Measurements from ENCODE around the gene AP3S1.
"Not testable (repeated sequence)": the region's sequence is repeated elsewhere in the genome, so short reads cannot be mapped to it uniquely, and the experiment has no call there.

AP3S1 gene

GRCh38 chr5:115859378-115859777 lies 17.6 kb downstream of the AP3S1 start:
- Histone ChIP-seq H3K36me3 (ENCODE audit: control insufficient read depth, insufficient read depth, low read length) (no peaks in the 10 kb centered on the region), H3K9me3 (ENCODE audit: control insufficient read depth, low read length) (no peaks in the 10 kb centered on the region), H3K4me3 (ENCODE audit: insufficient read depth, low read depth, low read length, poor library complexity, severe bottlenecking) (no peak overlapping the region), H3K27me3 (replicated peaks; ENCODE audit: control insufficient read depth, insufficient read depth, low read length, poor library complexity, severe bottlenecking) (no peaks in the 10 kb centered on the region), H3K4me1 (ENCODE audit: control insufficient read depth, insufficient read depth, low read length, poor library complexity, severe bottlenecking) (no peaks in the 10 kb centered on the region), H3K27ac (ENCODE audit: insufficient read depth, low read length, poor library complexity, severe bottlenecking) (no peak overlapping the region)
- DNase-seq = no peak

DNA sequence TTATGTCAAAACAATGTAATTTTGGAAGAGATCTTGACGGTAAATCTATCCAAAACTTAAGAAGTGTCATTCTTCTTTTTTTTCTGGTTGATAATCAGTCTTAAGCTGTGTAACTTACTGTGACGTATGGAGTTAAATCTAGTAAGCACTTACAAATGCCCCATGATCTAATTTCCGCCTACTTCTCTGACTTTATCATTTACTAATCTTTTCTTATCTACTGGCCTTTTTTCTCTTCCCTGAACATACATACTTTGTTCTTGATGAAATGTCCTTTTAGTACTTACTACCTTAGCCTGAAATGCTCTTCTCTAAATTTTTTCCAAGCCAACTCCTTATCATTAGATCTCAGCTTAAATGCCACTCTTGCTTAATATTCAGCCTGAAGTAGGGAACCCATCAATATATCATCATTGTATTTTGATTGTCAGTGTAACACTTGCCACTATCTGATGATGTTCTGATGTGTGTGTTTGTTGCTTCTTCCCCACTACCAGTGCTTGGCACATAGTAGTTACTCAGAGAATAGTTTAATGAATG lies 27.6 kb downstream of the AP3S1 start:
- Histone ChIP-seq H3K4me3 (ENCODE audit: insufficient read depth, low read depth, low read length, poor library complexity, severe bottlenecking) (no peak overlapping the region), H3K4me1 (ENCODE audit: control insufficient read depth, insufficient read depth, low read length, poor library complexity, severe bottlenecking) (no peaks in the 10 kb centered on the region), H3K27ac (ENCODE audit: insufficient read depth, low read length, poor library complexity, severe bottlenecking) (no peak overlapping the region), H3K27me3 (replicated peaks; ENCODE audit: control insufficient read depth, insufficient read depth, low read length, poor library complexity, severe bottlenecking) (no peaks in the 10 kb centered on the region), H3K9me3 (ENCODE audit: control insufficient read depth, low read length) (no peaks in the 10 kb centered on the region), H3K36me3 (ENCODE audit: control insufficient read depth, insufficient read depth, low read length) (no peaks in the 10 kb centered on the region)
- DNase-seq = no peak

DNA sequence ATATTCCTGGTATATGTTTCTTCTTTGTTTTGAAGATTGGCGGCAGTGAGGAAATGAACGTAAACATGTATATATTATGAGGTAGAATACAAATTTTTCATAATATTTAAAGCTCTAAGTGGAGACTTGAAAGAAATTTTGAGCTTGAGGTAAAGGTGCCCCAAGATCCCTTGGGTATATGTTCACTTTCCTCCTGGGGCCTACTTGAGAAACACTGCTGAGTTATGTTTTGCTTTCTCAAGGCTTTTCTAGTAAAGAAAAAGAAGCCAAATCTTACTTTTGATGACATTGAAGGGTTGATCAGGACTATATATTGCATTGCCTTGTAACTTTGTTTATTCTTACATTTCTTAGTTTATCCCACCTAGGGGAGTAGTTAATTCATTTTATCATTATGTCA lies 30.7 kb downstream of the AP3S1 start:
- Histone ChIP-seq H3K27ac (ENCODE audit: insufficient read depth, low read length, poor library complexity, severe bottlenecking) (no peak overlapping the region), H3K9me3 (ENCODE audit: control insufficient read depth, low read length) (no peaks in the 10 kb centered on the region), H3K4me3 (ENCODE audit: insufficient read depth, low read depth, low read length, poor library complexity, severe bottlenecking) (no peak overlapping the region), H3K36me3 (ENCODE audit: control insufficient read depth, insufficient read depth, low read length) (no peaks in the 10 kb centered on the region), H3K27me3 (replicated peaks; ENCODE audit: control insufficient read depth, insufficient read depth, low read length, poor library complexity, severe bottlenecking) (no peaks in the 10 kb centered on the region), H3K4me1 (ENCODE audit: control insufficient read depth, insufficient read depth, low read length, poor library complexity, severe bottlenecking) (no peaks in the 10 kb centered on the region)
- no peak for DNase-seq

- Histone ChIP-seq H3K4me1 (ENCODE audit: control insufficient read depth, insufficient read depth, low read length, poor library complexity, severe bottlenecking) (no peaks in the 10 kb centered on the region), H3K4me3 (ENCODE audit: insufficient read depth, low read depth, low read length, poor library complexity, severe bottlenecking) (no peak overlapping the region), H3K36me3 (ENCODE audit: control insufficient read depth, insufficient read depth, low read length) (no peaks in the 10 kb centered on the region), H3K9me3 (ENCODE audit: control insufficient read depth, low read length) (no peaks in the 10 kb centered on the region), H3K27me3 (replicated peaks; ENCODE audit: control insufficient read depth, insufficient read depth, low read length, poor library complexity, severe bottlenecking) (no peaks in the 10 kb centered on the region), H3K27ac (ENCODE audit: insufficient read depth, low read length, poor library complexity, severe bottlenecking) (no peak overlapping the region)
- DNase-seq = no peak
These were observed 31.7 kb downstream of the AP3S1 start for GRCh38 chr5:115873392-115873791.

GRCh38 chr5:115875447-115875846 lies 33.7 kb downstream of the AP3S1 start:
- H3K9me3 ChIP-seq (ENCODE audit: control insufficient read depth, low read length) = no peaks in the 10 kb centered on the region
- H3K4me1 ChIP-seq (ENCODE audit: control insufficient read depth, insufficient read depth, low read length, poor library complexity, severe bottlenecking) = no peaks in the 10 kb centered on the region
- H3K27ac ChIP-seq (ENCODE audit: insufficient read depth, low read length, poor library complexity, severe bottlenecking) = no peak overlapping the region
- no peak overlapping the region for H3K4me3 ChIP-seq (ENCODE audit: insufficient read depth, low read depth, low read length, poor library complexity, severe bottlenecking)
- H3K36me3 ChIP-seq (ENCODE audit: control insufficient read depth, insufficient read depth, low read length) = no peaks in the 10 kb centered on the region
- DNase-seq = no peak
- no peaks in the 10 kb centered on the region for H3K27me3 ChIP-seq (replicated peaks; ENCODE audit: control insufficient read depth, insufficient read depth, low read length, poor library complexity, severe bottlenecking)

DNA sequence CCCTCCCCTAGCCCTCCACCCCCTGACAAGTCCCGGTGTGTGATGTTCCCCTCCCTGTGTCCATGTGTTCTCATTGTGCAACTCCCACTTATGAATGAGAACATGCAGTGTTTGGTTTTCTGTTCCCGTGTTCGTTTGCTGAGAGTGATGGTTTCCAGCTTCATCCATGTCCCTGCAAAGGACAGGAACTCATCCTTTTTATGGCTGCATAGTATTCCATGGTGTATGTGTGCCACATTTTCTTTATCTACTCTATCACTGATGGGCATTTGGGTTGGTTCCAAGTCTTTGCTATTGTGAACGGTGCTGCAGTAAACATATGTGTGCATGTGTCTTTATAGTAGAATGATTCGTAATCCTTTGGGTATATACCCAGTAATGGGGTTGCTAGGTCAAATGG lies 35.6 kb downstream of the AP3S1 start:
- H3K9me3 ChIP-seq (ENCODE audit: control insufficient read depth, low read length); H3K4me3 ChIP-seq (ENCODE audit: insufficient read depth, low read depth, low read length, poor library complexity, severe bottlenecking); H3K27me3 ChIP-seq (replicated peaks; ENCODE audit: control insufficient read depth, insufficient read depth, low read length, poor library complexity, severe bottlenecking); H3K27ac ChIP-seq (ENCODE audit: insufficient read depth, low read length, poor library complexity, severe bottlenecking); H3K36me3 ChIP-seq (ENCODE audit: control insufficient read depth, insufficient read depth, low read length); H3K4me1 ChIP-seq (ENCODE audit: control insufficient read depth, insufficient read depth, low read length, poor library complexity, severe bottlenecking); DNase-seq: not testable (repeated sequence)

- not testable (repeated sequence) for H3K4me1 ChIP-seq (ENCODE audit: control insufficient read depth, insufficient read depth, low read length, poor library complexity, severe bottlenecking); H3K27ac ChIP-seq (ENCODE audit: insufficient read depth, low read length, poor library complexity, severe bottlenecking); DNase-seq; H3K4me3 ChIP-seq (ENCODE audit: insufficient read depth, low read depth, low read length, poor library complexity, severe bottlenecking); H3K36me3 ChIP-seq (ENCODE audit: control insufficient read depth, insufficient read depth, low read length); H3K9me3 ChIP-seq (ENCODE audit: control insufficient read depth, low read length); H3K27me3 ChIP-seq (replicated peaks; ENCODE audit: control insufficient read depth, insufficient read depth, low read length, poor library complexity, severe bottlenecking)
These were observed 40.7 kb downstream of the AP3S1 start for GRCh38 chr5:115882434-115882833.

GRCh38 chr5:115884704-115885103 lies 43.0 kb downstream of the AP3S1 start:
- no peak for DNase-seq

GRCh38 chr5:115885208-115885607 lies 43.5 kb downstream of the AP3S1 start:
- not testable (repeated sequence) for DNase-seq

More at GRCh38 chr5:115884704-115885103, 43.0 kb downstream of the AP3S1 start:
- Histone ChIP-seq H3K36me3 (ENCODE audit: control insufficient read depth, insufficient read depth, low read length) (no peaks in the 10 kb centered on the region), H3K9me3 (ENCODE audit: control insufficient read depth, low read length) (no peaks in the 10 kb centered on the region), H3K4me3 (ENCODE audit: insufficient read depth, low read depth, low read length, poor library complexity, severe bottlenecking) (no peak overlapping the region), H3K27me3 (replicated peaks; ENCODE audit: control insufficient read depth, insufficient read depth, low read length, poor library complexity, severe bottlenecking) (no peaks in the 10 kb centered on the region), H3K27ac (ENCODE audit: insufficient read depth, low read length, poor library complexity, severe bottlenecking) (no peak overlapping the region), H3K4me1 (ENCODE audit: control insufficient read depth, insufficient read depth, low read length, poor library complexity, severe bottlenecking) (no peaks in the 10 kb centered on the region)

GRCh38 chr5:115888027-115888426 lies 46.3 kb downstream of the AP3S1 start:
- no peak overlapping the region for H3K4me3 ChIP-seq (ENCODE audit: insufficient read depth, low read depth, low read length, poor library complexity, severe bottlenecking)
- H3K27me3 ChIP-seq (replicated peaks; ENCODE audit: control insufficient read depth, insufficient read depth, low read length, poor library complexity, severe bottlenecking) = no peaks in the 10 kb centered on the region
- H3K27ac ChIP-seq (ENCODE audit: insufficient read depth, low read length, poor library complexity, severe bottlenecking) = no peak overlapping the region
- no peaks in the 10 kb centered on the region for H3K36me3 ChIP-seq (ENCODE audit: control insufficient read depth, insufficient read depth, low read length)
- H3K4me1 ChIP-seq (ENCODE audit: control insufficient read depth, insufficient read depth, low read length, poor library complexity, severe bottlenecking) = no peaks in the 10 kb centered on the region
- no peaks in the 10 kb centered on the region for H3K9me3 ChIP-seq (ENCODE audit: control insufficient read depth, low read length)
- no peak for DNase-seq

More at GRCh38 chr5:115885208-115885607, 43.5 kb downstream of the AP3S1 start:
- not testable (repeated sequence) for H3K36me3 ChIP-seq (ENCODE audit: control insufficient read depth, insufficient read depth, low read length); H3K27ac ChIP-seq (ENCODE audit: insufficient read depth, low read length, poor library complexity, severe bottlenecking); H3K9me3 ChIP-seq (ENCODE audit: control insufficient read depth, low read length); H3K4me3 ChIP-seq (ENCODE audit: insufficient read depth, low read depth, low read length, poor library complexity, severe bottlenecking); H3K4me1 ChIP-seq (ENCODE audit: control insufficient read depth, insufficient read depth, low read length, poor library complexity, severe bottlenecking); H3K27me3 ChIP-seq (replicated peaks; ENCODE audit: control insufficient read depth, insufficient read depth, low read length, poor library complexity, severe bottlenecking)

DNA sequence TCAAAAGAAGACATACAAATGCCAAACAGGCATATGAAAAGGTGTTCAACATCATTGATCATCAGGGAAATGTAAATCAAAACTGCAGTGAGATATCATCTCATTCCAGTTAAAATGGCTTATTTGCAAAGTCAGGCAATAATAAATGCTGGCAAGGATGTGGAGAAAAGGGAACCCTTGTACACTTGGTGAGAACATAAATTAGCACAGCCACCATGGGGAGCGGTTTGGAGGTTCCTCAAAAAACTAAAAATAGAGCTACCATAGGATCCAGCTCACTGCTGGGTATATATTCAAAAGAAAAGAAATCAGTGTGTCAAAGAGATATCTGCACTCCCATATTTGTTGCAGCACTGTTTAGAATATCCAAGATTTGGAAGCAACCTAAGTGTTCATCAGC lies 50.3 kb downstream of the AP3S1 start:
- no peaks in the 10 kb centered on the region for H3K9me3 ChIP-seq (ENCODE audit: control insufficient read depth, low read length)
- H3K36me3 ChIP-seq (ENCODE audit: control insufficient read depth, insufficient read depth, low read length) = no peaks in the 10 kb centered on the region
- no peak overlapping the region for H3K27ac ChIP-seq (ENCODE audit: insufficient read depth, low read length, poor library complexity, severe bottlenecking)
- no peak overlapping the region for H3K4me3 ChIP-seq (ENCODE audit: insufficient read depth, low read depth, low read length, poor library complexity, severe bottlenecking)
- DNase-seq = no peak
- no peaks in the 10 kb centered on the region for H3K27me3 ChIP-seq (replicated peaks; ENCODE audit: control insufficient read depth, insufficient read depth, low read length, poor library complexity, severe bottlenecking)
- H3K4me1 ChIP-seq (ENCODE audit: control insufficient read depth, insufficient read depth, low read length, poor library complexity, severe bottlenecking) = no peaks in the 10 kb centered on the region

Data from effector memory CD4-positive, alpha-beta T cell (primary cell).